KOPT-K1 (cell line): ENCODE results near the gene PRAC2.

Source experiments
- H3K27ac ChIP-seq: fragments of 200-600 bp; sonication (generic); 2 replicates; pipeline ENCODE4 v1.5.1; 2016; ENCODE audit warnings: antibody characterized with exemption, mild to moderate bottlenecking, low read depth, low read length; ENCODE audit not compliant: poor library complexity, severe bottlenecking
- H3K36me3 ChIP-seq: fragments of 200-600 bp; sonication (generic); 2 replicates; pipeline ENCODE4 v1.5.1; 2017; ENCODE audit warnings: antibody characterized with exemption, mild to moderate bottlenecking, low read length, moderate library complexity; ENCODE audit not compliant: insufficient read depth
- H3K9me3 ChIP-seq: fragments of 200-600 bp; sonication (generic); 2 replicates; pipeline ENCODE4 v1.5.1; 2017; ENCODE audit warnings: antibody characterized with exemption, low read length, mild to moderate bottlenecking; ENCODE audit not compliant: insufficient read depth, poor library complexity, severe bottlenecking

The PRAC2 gene

GRCh38 chr17:48753794-48754499 lies 31.0 kb downstream of the PRAC2 start:
- H3K36me3 ChIP-seq, result no peaks in the 10 kb centered on the region

DNA sequence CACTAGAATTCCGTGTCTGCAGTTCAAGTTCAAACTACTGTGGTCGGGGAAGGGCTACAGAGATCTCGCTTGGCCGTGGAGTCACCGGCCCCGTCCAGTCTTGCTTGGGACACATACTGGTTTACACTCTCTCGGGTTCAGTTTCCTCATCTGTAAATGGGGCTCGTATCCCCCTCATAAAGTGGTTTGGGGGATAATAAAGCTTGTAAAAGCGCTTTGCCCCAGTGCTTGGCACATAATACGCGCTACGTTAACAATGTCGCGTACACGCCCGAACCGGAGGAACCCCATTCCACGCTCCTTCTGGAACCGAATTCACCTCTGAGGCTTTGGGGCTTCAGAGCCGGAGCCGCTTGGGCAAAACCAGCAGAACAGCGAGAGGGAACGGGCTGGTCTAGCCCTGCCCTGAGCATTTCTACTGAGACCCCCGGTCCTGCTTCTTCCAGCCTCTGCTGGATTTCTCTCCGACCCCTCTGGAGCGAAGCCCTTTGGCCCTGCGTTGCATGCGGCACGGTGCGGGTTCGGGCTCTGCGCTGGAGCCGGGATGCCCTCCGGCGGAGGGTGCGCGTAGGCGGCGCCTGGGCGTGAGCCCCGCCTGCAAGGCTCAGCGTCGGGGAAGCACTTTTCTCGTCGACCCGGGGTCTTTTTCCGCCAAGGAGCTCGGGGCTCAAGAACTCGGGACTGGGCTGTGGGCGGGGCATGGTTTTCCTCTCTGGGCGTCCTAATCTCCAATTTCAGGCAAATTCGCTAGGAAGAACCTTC lies 31.7 kb downstream of the PRAC2 start:
- Histone ChIP-seq H3K36me3 (no peaks in the 10 kb centered on the region), H3K9me3 (no peaks in the 10 kb centered on the region), H3K27ac (no peak overlapping the region)

More at GRCh38 chr17:48753794-48754499, 31.0 kb downstream of the PRAC2 start:
- Histone ChIP-seq H3K9me3 (no peaks in the 10 kb centered on the region), H3K27ac (no peak overlapping the region)

GRCh38 chr17:48755356-48755755 lies 32.4 kb downstream of the PRAC2 start:
- H3K9me3 ChIP-seq, result no peaks in the 10 kb centered on the region
- H3K27ac ChIP-seq, result no peak overlapping the region
- H3K36me3 ChIP-seq, result no peaks in the 10 kb centered on the region

DNA sequence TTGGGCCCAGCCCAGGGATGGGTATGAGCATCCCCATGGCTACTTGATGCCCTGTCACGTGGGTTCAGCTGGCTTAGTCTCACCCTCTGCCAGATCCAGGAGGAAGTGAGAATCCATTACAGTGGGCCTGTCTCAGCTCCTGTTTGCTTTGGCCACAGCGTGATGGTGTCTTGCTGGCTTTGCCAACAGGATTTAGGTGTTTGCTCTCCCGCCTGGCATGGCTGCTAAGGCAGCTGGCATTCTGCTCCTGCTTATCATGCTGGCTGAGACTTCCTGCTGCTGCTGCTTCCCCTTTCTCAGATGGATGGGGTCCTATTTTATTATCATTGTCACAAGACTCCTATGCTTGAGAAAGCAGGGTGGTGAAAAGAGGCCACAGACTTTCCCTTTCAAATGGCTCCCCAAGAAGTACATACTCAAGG lies 33.9 kb downstream of the PRAC2 start:
- no peak overlapping the region for H3K27ac ChIP-seq
- H3K9me3 ChIP-seq, result no peaks in the 10 kb centered on the region
- no peaks in the 10 kb centered on the region for H3K36me3 ChIP-seq

GRCh38 chr17:48757524-48757961 lies 34.6 kb downstream of the PRAC2 start:
- Histone ChIP-seq H3K36me3 (no peaks in the 10 kb centered on the region), H3K9me3 (no peaks in the 10 kb centered on the region), H3K27ac (no peak overlapping the region)

DNA sequence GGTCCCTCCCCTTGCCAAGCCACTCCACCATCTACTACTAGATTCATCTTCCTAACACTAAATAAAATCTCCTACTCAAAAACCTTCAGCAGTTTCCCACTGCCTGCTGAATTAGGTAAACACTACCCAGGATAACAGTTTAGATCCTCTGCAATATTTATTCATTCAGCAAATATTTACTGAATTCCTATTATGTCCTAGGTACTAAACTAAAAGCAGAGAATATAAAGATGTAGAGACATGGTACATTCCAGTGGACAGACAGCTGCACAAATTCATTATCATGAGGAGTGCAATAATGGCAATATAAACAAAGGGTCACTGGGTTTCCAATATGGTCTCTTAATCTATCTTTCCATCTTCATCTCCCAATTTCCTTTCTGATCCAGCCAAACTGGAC lies 36.3 kb downstream of the PRAC2 start:
- Histone ChIP-seq H3K9me3 (no peaks in the 10 kb centered on the region), H3K36me3 (no peaks in the 10 kb centered on the region), H3K27ac (no peak overlapping the region)

GRCh38 chr17:48760411-48760810 lies 37.4 kb downstream of the PRAC2 start:
- Histone ChIP-seq H3K36me3 (no peaks in the 10 kb centered on the region), H3K27ac (no peak overlapping the region), H3K9me3 (no peaks in the 10 kb centered on the region)

- Histone ChIP-seq H3K27ac (no peak overlapping the region), H3K9me3 (no peaks in the 10 kb centered on the region), H3K36me3 (no peaks in the 10 kb centered on the region)
Observed at GRCh38 chr17:48761114-48761513, 38.1 kb downstream of the PRAC2 start.

GRCh38 chr17:48767263-48767774 lies 44.3 kb downstream of the PRAC2 start:
- Histone ChIP-seq H3K27ac (no peak overlapping the region), H3K36me3 (no peaks in the 10 kb centered on the region), H3K9me3 (no peaks in the 10 kb centered on the region)

DNA sequence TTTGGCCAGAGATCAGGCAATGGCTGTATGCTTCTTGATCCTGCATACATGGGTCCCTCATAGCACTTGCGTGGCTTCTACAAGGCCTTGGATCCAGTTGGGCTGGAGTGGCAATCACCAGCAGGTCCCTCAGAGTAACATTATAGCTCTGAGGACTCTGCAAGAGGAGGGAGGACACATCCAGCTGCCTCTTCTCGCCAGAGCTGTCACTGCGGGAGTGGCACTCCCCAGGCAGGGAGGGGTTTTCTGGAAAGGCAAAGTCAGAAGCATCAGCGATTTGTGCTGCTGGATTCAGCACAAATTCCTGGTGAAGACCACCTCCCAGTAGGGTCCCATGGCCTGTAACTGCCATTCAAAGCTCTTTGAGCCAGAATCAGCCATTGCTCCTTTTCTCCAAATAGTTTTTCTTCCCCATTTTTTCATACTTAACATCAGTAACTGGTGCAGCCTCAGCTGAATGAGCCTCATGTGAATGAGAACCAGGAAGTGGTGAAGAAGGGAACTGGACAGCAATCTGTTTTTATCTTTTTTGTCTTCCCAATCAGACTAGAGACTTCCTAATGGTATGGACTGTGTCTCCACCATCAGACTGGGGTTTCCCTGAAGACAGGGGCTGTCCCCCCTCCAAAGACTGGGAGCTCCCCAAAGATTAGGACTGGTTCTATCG lies 46.2 kb downstream of the PRAC2 start:
- Histone ChIP-seq H3K36me3 (no peaks in the 10 kb centered on the region), H3K27ac (no peak overlapping the region), H3K9me3 (no peaks in the 10 kb centered on the region)

GRCh38 chr17:48770954-48771353 lies 48.0 kb downstream of the PRAC2 start:
- H3K27ac ChIP-seq, result no peak overlapping the region
- H3K9me3 ChIP-seq, result peaks cover 12% of the 10 kb centered on the region
- no peaks in the 10 kb centered on the region for H3K36me3 ChIP-seq

- Histone ChIP-seq H3K27ac (no peak overlapping the region), H3K9me3 (peaks cover 13% of the 10 kb centered on the region)
Observed at GRCh38 chr17:48773245-48773644, 50.3 kb downstream of the PRAC2 start.

More at GRCh38 chr17:48773245-48773644, 50.3 kb downstream of the PRAC2 start:
- H3K36me3 ChIP-seq, result no peaks in the 10 kb centered on the region
